Esophagus squamous epithelium (tissue), 4 donors: ENCODE results near the gene GALNT10.

Experiments used
- CTCF ChIP-seq, 6 experiments: fragments of 450-650 bp in 4 of 6; fragments of 200-600 bp in 2 of 6; sonication (generic) in 2 of 6; IDR thresholded peaks; one replicate each; pipeline ENCODE4 v1.5.1; 2016 to 2019; ENCODE audit warnings: antibody characterized with exemption in 6 of 6, mild to moderate bottlenecking in 4 of 6, moderate library complexity in 4 of 6
- POLR2A ChIP-seq, 4 donors: fragments of 450-650 bp; IDR thresholded peaks; one replicate each; pipeline ENCODE4 v1.6.1; 2017; ENCODE audit warnings: antibody characterized with exemption in 4 of 4, mild to moderate bottlenecking in 4 of 4, moderate library complexity in 3 of 4

DNA sequence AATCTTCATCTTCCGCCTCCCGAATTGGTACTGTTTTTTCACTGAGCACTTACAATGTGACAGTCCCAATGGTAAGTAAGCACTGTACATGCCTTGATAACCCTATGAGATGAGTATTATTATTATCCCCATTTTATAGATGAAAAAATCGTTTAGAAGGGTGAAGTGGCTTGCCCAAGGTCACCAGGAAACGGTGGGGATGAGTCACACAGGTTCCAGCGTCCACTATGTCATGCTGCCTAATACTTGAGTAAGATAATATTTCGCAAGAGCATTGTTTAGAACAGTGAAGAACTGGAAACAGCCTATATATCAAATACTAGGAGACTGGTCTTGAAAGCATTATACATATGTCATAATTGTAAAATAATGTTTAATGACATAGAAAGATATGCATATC is 274.6 kb downstream of the GALNT10 start:
- no peak for TF ChIP-seq POLR2A (IDR thresholded peaks at IDR 0.05)
- TF ChIP-seq CTCF (IDR thresholded peaks at IDR 0.05): no peak
